Bronchial epithelial cell (primary cell): ENCODE measurements around the gene DSCAML1. TPM values are rescaled to one million over a fixed set of nuclear protein-coding genes. Genes with fewer than 3 reads are reported as not detected.

Experiments
- DNase-seq: peaks from one replicate; pipeline ENCODE4 v3.0.0-alpha.2; 2010; ENCODE audit warnings: low read depth
- FAIRE-seq: peaks from 2 replicates; lab custom pipeline; 2011; peaks lifted over from hg19 to GRCh38; lab: Jason Lieb, UNC
- H3K27me3 ChIP-seq: 2 replicates; pipeline ENCODE4 v1.5.1; 2011; ENCODE audit warnings: low read length; ENCODE audit not compliant: control insufficient read depth, insufficient read depth
- H3K36me3 ChIP-seq: 2 replicates; pipeline ENCODE4 v1.5.1; 2011; ENCODE audit warnings: low read length; ENCODE audit not compliant: control insufficient read depth, insufficient read depth
- H3K4me3 ChIP-seq: 2 replicates; pipeline ENCODE4 v1.5.1; 2011; ENCODE audit warnings: mild to moderate bottlenecking, low read depth, low read length, control low read depth
- CTCF ChIP-seq: IDR thresholded peaks from 2 replicates; pipeline ENCODE4 v1.5.1; 2011; ENCODE audit warnings: mild to moderate bottlenecking, moderate library complexity, low read length, control low read depth, inconsistent platforms; ENCODE audit not compliant: insufficient read depth, severe bottlenecking
- total RNA-seq: library from RNA; depleted of rRNA; stranded (reverse); fragments of >200 nt; gene quantifications from 2 replicates; pipeline ENCODE4 v1.2.1, GENCODE V29; 2014

Gene DSCAML1
- total RNA-seq, 1 donor from 2014 or later, result under 0.01 TPM

GRCh38 chr11:117833401-117833891 is 36.4 kb upstream of the DSCAML1 start:
- FAIRE-seq (no peak), DNase-seq (no peak)
- TF ChIP-seq CTCF, result no peak
- H3K4me3 ChIP-seq, result no peak overlapping the region
- H3K27me3 ChIP-seq, result peaks cover 8% of the 10 kb centered on the region
- H3K36me3 ChIP-seq, result no peaks in the 10 kb centered on the region

GRCh38 chr11:117832511-117832910 is 35.5 kb upstream of the DSCAML1 start:
- H3K27me3 ChIP-seq, result peaks cover 5% of the 10 kb centered on the region
- no peak for FAIRE-seq
- no peak for DNase-seq
- H3K4me3 ChIP-seq, result no peak overlapping the region
- no peaks in the 10 kb centered on the region for H3K36me3 ChIP-seq
- no peak for TF ChIP-seq CTCF

GRCh38 chr11:117831661-117832415 is 34.8 kb upstream of the DSCAML1 start:
- Histone ChIP-seq H3K4me3 (no peak overlapping the region), H3K36me3 (no peaks in the 10 kb centered on the region), H3K27me3 (peaks cover 5% of the 10 kb centered on the region)
- TF ChIP-seq CTCF, result no peak
- FAIRE-seq (no peak), DNase-seq (no peak)

GRCh38 chr11:117830674-117831351 is 33.8 kb upstream of the DSCAML1 start:
- TF ChIP-seq CTCF, result no peak
- Histone ChIP-seq H3K36me3 (no peaks in the 10 kb centered on the region), H3K4me3 (no peak overlapping the region), H3K27me3 (peaks cover 5% of the 10 kb centered on the region)
- DNase-seq, result no peak
- no peak for FAIRE-seq

GRCh38 chr11:117830072-117830471 is 33.1 kb upstream of the DSCAML1 start:
- H3K4me3 ChIP-seq, result no peak overlapping the region
- TF ChIP-seq CTCF, result no peak
- H3K27me3 ChIP-seq, result peaks cover 5% of the 10 kb centered on the region
- H3K36me3 ChIP-seq, result no peaks in the 10 kb centered on the region
- FAIRE-seq (no peak), DNase-seq (no peak)
